Duodenal mucosa (tissue), 2 donors: Measurements from ENCODE around the gene CMTM8.

ENCODE experiments used
- H3K27ac ChIP-seq: one replicate; pipeline ENCODE4 v1.7.0; 2013; ENCODE audit warnings: low read depth, low read length
- H3K27me3 ChIP-seq, 2 donors: one replicate each; pipeline ENCODE4 v1.7.0; 2013; ENCODE audit warnings: low read length in 2 of 2, control low read depth in 1 of 2; ENCODE audit not compliant: insufficient read depth in 2 of 2, control insufficient read depth in 1 of 2
- H3K36me3 ChIP-seq, 2 donors: one replicate each; pipeline ENCODE4 v1.7.0; 2013; ENCODE audit warnings: low read length in 2 of 2, control low read depth in 1 of 2; ENCODE audit not compliant: insufficient read depth in 2 of 2, control insufficient read depth in 1 of 2
- H3K4me1 ChIP-seq, 2 donors: one replicate each; pipeline ENCODE4 v1.7.0; 2013; ENCODE audit warnings: low read length in 2 of 2, control low read depth in 1 of 2; ENCODE audit not compliant: insufficient read depth in 2 of 2, control insufficient read depth in 1 of 2
- H3K4me3 ChIP-seq, 2 donors: one replicate each; pipeline ENCODE4 v1.7.0; 2013; ENCODE audit warnings: low read length in 2 of 2, low read depth in 1 of 2
- H3K9ac ChIP-seq, 2 donors: one replicate each; pipeline ENCODE4 v1.7.0; 2013; ENCODE audit warnings: low read length in 2 of 2, low read depth in 1 of 2
- H3K9me3 ChIP-seq, 2 donors: one replicate each; pipeline ENCODE4 v1.7.0; 2013; ENCODE audit warnings: low read length in 2 of 2, control low read depth in 1 of 2; ENCODE audit not compliant: control insufficient read depth in 1 of 2

CMTM8 gene

DNA sequence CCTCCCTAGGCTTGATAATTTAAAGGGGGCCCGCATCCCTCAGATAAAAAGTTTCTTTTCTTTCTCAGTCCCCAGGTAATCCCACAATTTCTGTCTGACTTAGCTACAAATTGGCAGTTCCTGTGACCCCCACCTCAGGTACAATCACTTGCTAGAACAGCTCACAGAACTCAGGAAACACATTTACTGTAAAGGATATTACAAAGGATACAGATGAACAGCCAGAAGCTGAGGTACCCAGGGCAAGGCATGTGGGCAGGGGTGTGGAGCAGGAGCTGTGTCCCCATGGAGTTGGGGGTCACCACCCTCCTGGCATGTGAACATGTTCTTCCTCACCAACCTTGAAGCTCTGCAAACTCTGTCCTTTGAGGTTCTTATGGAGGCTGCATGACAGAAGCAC lies 73.8 kb downstream of the CMTM8 start:
- Histone ChIP-seq H3K36me3 (no peaks in the 10 kb centered on the region), H3K27ac (no peak overlapping the region), H3K4me3 (no peak overlapping the region), H3K27me3 (no peaks in the 10 kb centered on the region), H3K9ac (no peak overlapping the region), H3K9me3 (no peaks in the 10 kb centered on the region), H3K4me1 (no peaks in the 10 kb centered on the region)

DNA sequence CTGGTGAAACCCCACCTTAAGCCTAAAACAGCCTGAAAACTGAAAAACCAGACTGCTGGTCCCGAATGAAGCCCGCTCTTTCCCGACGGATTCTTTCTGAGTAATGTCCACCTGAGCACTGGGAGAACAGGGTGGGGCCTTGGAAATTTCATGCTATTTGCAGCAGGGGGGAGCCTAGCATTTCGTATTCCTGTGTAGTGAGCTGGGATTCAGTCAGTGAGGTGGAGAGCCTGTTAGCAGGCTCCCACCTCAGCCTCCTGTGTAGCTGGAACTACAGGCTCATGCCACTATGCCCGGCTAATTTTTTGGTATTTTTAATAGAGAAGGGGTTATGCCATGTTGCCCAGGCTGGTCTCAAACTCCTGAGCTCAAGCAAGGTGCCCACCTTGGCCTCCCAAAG lies 74.7 kb downstream of the CMTM8 start:
- H3K27me3 ChIP-seq: no peaks in the 10 kb centered on the region
- H3K4me3 ChIP-seq: no peak overlapping the region
- H3K9me3 ChIP-seq: no peaks in the 10 kb centered on the region
- no peak overlapping the region for H3K9ac ChIP-seq
- no peaks in the 10 kb centered on the region for H3K36me3 ChIP-seq
- H3K4me1 ChIP-seq: no peaks in the 10 kb centered on the region
- H3K27ac ChIP-seq: no peak overlapping the region

DNA sequence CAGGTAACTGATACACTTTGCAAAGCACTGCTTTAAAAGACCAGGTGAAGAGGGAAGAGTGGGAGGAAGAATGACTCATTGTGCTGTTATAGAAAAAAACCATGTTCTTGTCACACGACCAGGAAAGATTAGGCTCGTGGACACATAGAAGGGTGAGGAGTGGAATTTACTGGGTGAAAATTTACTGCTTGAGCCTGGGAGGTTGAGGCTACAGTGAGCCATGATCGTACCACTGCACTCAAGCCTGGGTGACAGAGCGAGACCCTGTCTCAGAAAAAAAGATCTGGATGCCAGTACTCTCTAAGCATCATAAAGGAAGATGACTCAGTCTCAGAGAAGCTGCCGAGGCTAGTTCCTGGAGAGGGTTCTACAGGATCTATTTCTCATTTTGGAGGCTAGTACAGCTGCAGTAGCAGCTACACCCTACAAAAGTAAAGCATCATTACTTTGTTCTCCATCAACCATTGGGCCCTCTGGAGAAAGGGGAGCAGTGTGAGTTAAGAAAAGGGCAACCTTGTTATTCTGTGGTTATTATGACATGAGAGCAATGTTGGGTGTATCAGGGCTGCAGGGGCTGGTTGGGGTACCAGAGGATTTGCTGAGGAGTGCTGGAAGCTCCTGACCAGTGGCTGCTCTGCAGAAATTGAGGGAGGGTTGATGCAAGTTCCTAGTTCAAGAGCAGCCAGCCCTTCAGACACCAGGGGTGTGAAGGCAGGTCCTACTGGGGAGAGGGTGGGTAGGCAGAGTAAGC lies 75.4 kb downstream of the CMTM8 start:
- H3K9ac ChIP-seq: no peak overlapping the region
- no peaks in the 10 kb centered on the region for H3K36me3 ChIP-seq
- no peaks in the 10 kb centered on the region for H3K9me3 ChIP-seq
- H3K27ac ChIP-seq: no peak overlapping the region
- H3K4me3 ChIP-seq: no peak overlapping the region
- H3K4me1 ChIP-seq: no peaks in the 10 kb centered on the region
- H3K27me3 ChIP-seq: no peaks in the 10 kb centered on the region

DNA sequence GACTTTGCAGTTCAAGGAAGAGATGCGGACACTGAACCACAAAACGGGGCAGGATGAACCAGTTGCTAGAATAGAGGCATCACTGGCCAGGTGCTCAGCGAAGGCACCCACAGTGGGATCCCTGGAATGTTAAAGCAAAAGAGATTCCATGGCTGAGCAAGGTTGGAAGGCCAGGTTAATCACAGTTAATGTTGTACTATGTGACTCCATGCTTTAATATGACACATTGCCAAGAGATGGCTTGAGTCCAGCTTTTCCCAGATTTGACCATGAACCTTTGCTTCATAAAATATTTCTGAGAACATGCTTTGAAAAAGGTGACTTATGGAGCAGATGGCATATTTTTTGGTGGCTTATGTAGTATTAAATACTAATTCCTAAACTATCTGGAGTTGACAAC lies 77.0 kb downstream of the CMTM8 start:
- Histone ChIP-seq H3K4me3 (no peak overlapping the region), H3K9me3 (no peaks in the 10 kb centered on the region), H3K9ac (no peak overlapping the region), H3K27ac (no peak overlapping the region), H3K4me1 (no peaks in the 10 kb centered on the region), H3K36me3 (no peaks in the 10 kb centered on the region), H3K27me3 (no peaks in the 10 kb centered on the region)

DNA sequence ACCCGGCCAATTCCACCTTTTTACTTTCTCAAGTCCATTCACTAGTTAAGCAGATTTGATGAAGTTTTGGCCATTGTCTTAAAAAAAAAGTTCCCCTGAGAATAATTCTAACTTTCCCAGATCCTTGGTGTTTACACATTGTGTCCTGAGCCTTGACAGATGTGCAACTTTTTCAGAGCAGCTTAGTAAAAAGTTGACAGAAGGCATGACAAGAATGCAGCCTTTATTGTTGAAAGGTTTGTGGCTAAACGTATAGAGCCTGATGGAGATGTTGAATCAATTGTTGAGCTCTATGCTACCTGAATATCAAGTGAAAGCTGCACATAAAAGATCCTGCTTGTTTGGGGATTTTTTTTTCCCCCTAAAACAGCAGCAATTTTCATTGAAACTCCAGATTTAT lies 77.8 kb downstream of the CMTM8 start:
- no peaks in the 10 kb centered on the region for H3K27me3 ChIP-seq
- H3K4me3 ChIP-seq: no peak overlapping the region
- no peaks in the 10 kb centered on the region for H3K9me3 ChIP-seq
- no peaks in the 10 kb centered on the region for H3K36me3 ChIP-seq
- no peak overlapping the region for H3K9ac ChIP-seq
- no peak overlapping the region for H3K27ac ChIP-seq
- H3K4me1 ChIP-seq: no peaks in the 10 kb centered on the region

DNA sequence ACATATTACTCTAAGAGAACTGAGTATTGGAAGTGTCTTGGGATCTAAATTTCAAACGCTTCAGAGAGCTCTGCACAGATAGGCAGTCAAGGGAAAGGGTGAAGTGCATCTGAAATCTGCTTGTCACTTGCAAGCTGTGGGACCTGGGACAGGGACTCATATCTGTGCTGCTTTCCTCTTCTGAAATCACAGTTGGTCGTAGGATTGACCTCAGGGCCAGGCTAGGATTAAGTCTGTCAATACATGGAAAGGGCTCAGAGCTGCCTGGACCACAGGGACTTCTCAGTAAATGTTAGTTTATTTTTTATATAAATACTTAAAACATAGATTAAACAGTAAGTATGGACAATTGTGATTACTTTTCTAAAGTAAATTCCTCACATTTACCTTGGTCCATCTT lies 78.5 kb downstream of the CMTM8 start:
- Histone ChIP-seq H3K27ac (no peak overlapping the region), H3K9me3 (no peaks in the 10 kb centered on the region), H3K9ac (no peak overlapping the region), H3K4me1 (no peaks in the 10 kb centered on the region), H3K27me3 (no peaks in the 10 kb centered on the region), H3K4me3 (no peak overlapping the region), H3K36me3 (no peaks in the 10 kb centered on the region)

DNA sequence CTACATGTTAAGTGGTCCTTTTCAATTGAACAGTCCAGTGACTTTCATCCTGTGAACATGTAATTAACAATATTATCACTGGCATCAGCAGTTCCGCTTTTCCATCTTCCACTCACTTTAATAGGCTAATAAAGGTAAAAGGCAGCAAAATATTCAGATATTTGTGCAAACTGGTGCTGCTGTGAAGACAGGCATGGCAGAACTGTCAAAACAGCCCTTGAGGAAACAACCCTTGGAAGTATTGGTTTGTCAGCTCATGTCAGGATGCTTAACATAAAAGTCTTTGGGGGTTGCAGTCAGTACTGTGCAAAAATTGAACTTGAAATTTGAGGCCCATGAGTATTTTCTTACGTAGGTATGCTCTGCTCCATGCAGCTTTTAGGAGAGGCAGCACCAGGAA lies 81.1 kb downstream of the CMTM8 start:
- H3K36me3 ChIP-seq: no peaks in the 10 kb centered on the region

DNA sequence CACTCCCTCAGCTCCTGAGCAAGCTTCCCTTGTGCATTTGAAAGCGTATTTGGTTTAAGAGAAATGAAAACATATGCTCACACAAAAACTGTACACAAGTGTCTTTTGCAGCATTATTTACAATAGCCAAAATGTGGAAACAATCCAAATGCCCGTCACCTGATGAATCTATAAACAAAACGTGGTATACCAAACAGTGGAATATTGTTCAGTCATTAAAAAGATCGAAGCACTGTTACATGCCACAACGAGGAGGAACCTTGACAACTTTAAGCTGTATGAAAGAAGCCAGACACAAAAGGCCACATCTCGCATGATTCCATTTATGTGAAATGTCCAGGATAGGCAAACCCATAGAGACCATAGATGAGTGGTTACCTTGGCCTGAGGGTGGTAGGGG lies 81.6 kb downstream of the CMTM8 start:
- no peaks in the 10 kb centered on the region for H3K9me3 ChIP-seq
- no peak overlapping the region for H3K4me3 ChIP-seq
- no peaks in the 10 kb centered on the region for H3K27me3 ChIP-seq
- H3K36me3 ChIP-seq: no peaks in the 10 kb centered on the region
- H3K27ac ChIP-seq: no peak overlapping the region
- H3K9ac ChIP-seq: no peak overlapping the region
- H3K4me1 ChIP-seq: no peaks in the 10 kb centered on the region

More for the DNA sequence above, 81.1 kb downstream of the CMTM8 start:
- H3K9ac ChIP-seq: no peak overlapping the region
- H3K27ac ChIP-seq: no peak overlapping the region
- no peak overlapping the region for H3K4me3 ChIP-seq
- H3K27me3 ChIP-seq: no peaks in the 10 kb centered on the region
- H3K4me1 ChIP-seq: no peaks in the 10 kb centered on the region
- no peaks in the 10 kb centered on the region for H3K9me3 ChIP-seq

DNA sequence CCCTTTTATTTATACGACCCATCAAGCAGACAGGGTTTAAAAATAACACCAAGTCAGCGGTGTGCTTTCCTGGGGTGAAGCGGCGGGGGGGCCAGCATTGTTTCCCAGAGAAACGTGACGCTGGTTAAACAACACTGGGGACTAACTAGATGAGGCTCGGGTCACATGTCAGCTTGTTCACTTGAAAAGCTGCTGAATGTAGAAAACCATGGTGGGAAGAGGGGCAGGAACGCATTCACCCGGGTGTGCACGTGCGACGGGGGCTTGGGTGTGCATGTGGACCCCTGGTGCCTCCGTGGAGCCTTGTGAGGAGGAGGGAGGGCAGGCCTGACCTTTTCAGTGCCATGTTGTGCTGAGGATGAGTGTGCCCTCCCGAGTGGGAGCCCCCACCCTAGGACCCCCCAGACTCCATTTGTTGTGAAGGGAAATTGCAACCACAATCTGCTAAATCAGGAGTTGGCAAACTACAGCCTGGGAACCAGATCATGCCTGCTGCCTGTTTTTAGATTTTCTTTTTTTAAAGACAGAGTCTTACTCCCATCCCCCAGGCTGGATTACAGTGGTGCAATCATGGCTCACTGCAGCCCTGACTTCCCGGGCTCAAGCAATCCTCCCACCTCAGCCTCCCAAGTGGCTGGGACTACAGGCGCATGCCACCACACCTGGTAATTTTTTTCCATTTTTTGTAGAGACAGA lies 82.8 kb downstream of the CMTM8 start:
- Histone ChIP-seq H3K9ac (no peak overlapping the region), H3K27me3 (no peaks in the 10 kb centered on the region), H3K36me3 (no peaks in the 10 kb centered on the region)

DNA sequence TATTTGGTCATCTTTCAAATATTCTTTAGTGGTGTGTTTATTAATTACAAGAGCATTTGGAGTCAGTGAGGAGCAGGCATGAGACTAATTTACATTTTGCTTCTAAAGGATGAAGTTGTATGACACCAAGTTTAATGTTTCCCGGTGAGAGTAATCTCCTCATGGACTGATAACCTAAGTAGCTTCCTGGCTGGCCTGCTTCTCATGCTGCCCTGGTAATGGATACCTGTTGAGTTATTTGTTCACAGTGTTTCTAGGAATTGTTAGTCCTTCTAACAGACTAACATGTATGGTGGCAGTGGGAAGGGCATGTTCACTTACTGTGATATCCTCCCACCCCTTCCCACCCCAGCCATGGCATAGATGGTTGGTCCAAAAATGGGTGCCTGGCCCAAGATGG lies 83.8 kb downstream of the CMTM8 start:
- Histone ChIP-seq H3K9me3 (no peaks in the 10 kb centered on the region), H3K4me3 (no peak overlapping the region), H3K9ac (no peak overlapping the region), H3K4me1 (no peaks in the 10 kb centered on the region), H3K27me3 (no peaks in the 10 kb centered on the region), H3K27ac (no peak overlapping the region), H3K36me3 (no peaks in the 10 kb centered on the region)

More for the DNA sequence above, 82.8 kb downstream of the CMTM8 start:
- Histone ChIP-seq H3K27ac (no peak overlapping the region), H3K4me1 (no peaks in the 10 kb centered on the region), H3K4me3 (no peak overlapping the region), H3K9me3 (no peaks in the 10 kb centered on the region)
